HepG2 (cell line): ENCODE data around the gene VTI1B. TPM values are rescaled to one million over a fixed set of nuclear protein-coding genes. Genes with fewer than 3 reads are reported as not detected.

ENCODE experiments used
- AKAP8 ChIP-seq: sonication (generic); formaldehyde crosslinking; IDR thresholded peaks from 2 replicates; pipeline ENCODE4 v1.5.1; 2020; ENCODE audit warnings: mild to moderate bottlenecking, missing genetic modification reagents
- BATF2 ChIP-seq: sonication (generic); formaldehyde crosslinking; IDR thresholded peaks from 2 replicates; pipeline ENCODE4 v1.8.0; 2022; ENCODE audit warnings: mild to moderate bottlenecking, missing genetic modification reagents, moderate library complexity
- BCLAF1 ChIP-seq: fragments of 450-650 bp; IDR thresholded peaks from 2 replicates; pipeline ENCODE4 v1.6.1; 2017; ENCODE audit warnings: mild to moderate bottlenecking
- ETV5 ChIP-seq: IDR thresholded peaks from 2 replicates; pipeline ENCODE4 v1.6.1; 2018; ENCODE audit warnings: missing biosample characterization, missing genetic modification reagents, inconsistent platforms, borderline replicate concordance
- EZH2 ChIP-seq: conservative IDR thresholded peaks from 2 replicates; pipeline ENCODE4 v1.6.1; 2012; ENCODE audit warnings: mild to moderate bottlenecking, low read depth, low read length, moderate library complexity
- HDAC6 ChIP-seq: fragments of 200-600 bp; sonication (generic); IDR thresholded peaks from 2 replicates; pipeline ENCODE4 v1.7.0; 2017; ENCODE audit warnings: mild to moderate bottlenecking, antibody characterized with exemption, low read length, low read depth
- HNF1B ChIP-seq: sonication (generic); formaldehyde crosslinking; IDR thresholded peaks from 2 replicates; pipeline ENCODE4 v1.5.1; 2020; ENCODE audit warnings: mild to moderate bottlenecking, moderate library complexity, missing genetic modification reagents
- MAFF ChIP-seq: IDR thresholded peaks from 2 replicates; pipeline ENCODE4 v1.6.1; 2011; ENCODE audit warnings: low read depth, low read length, improper control_type of control experiment
- MED1 ChIP-seq: sonication (generic); formaldehyde crosslinking; IDR thresholded peaks from 2 replicates; pipeline ENCODE4 v1.4.0; 2020; ENCODE audit warnings: missing genetic modification reagents
- NR1H2 ChIP-seq: sonication (generic); formaldehyde crosslinking; IDR thresholded peaks from 2 replicates; pipeline ENCODE4 v1.8.1; 2022; ENCODE audit warnings: low read depth, missing genetic modification reagents, borderline replicate concordance
- NR2C2 ChIP-seq: sonication (generic); formaldehyde crosslinking; IDR thresholded peaks from 2 replicates; pipeline ENCODE4 v1.4.0; 2020; ENCODE audit warnings: missing genetic modification reagents, mild to moderate bottlenecking, moderate library complexity, borderline replicate concordance
- SKI ChIP-seq: fragments of 450-650 bp; IDR thresholded peaks from one replicate; pipeline ENCODE4 v1.6.1; 2018; ENCODE audit warnings: mild to moderate bottlenecking; ENCODE audit not compliant: partially characterized antibody
- TERF1 ChIP-seq: sonication (generic); formaldehyde crosslinking; IDR thresholded peaks from 2 replicates; pipeline ENCODE4 v1.8.0; 2022; ENCODE audit warnings: mild to moderate bottlenecking, missing genetic modification reagents, moderate library complexity
- ZBTB49 ChIP-seq: sonication (generic); formaldehyde crosslinking; IDR thresholded peaks from 2 replicates; pipeline ENCODE4 v1.4.0; 2020; ENCODE audit warnings: missing genetic modification reagents, borderline replicate concordance
- ZFP90 ChIP-seq: sonication (generic); formaldehyde crosslinking; IDR thresholded peaks from 2 replicates; pipeline ENCODE4 v1.8.0; 2022; ENCODE audit warnings: missing genetic modification reagents, mild to moderate bottlenecking, inconsistent platforms, borderline replicate concordance
- ZNF12 ChIP-seq: sonication (generic); formaldehyde crosslinking; IDR thresholded peaks from 2 replicates; pipeline ENCODE4 v1.5.0; 2020; ENCODE audit warnings: missing genetic modification reagents
- ZNF24 ChIP-seq: fragments of 450-650 bp; IDR thresholded peaks from 2 replicates; pipeline ENCODE4 v1.6.1; 2017; ENCODE audit warnings: antibody characterized with exemption, mild to moderate bottlenecking
- ZNF788 ChIP-seq: sonication (generic); formaldehyde crosslinking; IDR thresholded peaks from 2 replicates; pipeline ENCODE4 v1.5.0; 2020; ENCODE audit warnings: mild to moderate bottlenecking, missing genetic modification reagents, borderline replicate concordance
- polyA plus RNA-seq, 8 experiments: library from polyadenylated mRNA; depleted of rRNA in 3 of 8; stranded (reverse) in 7 of 8; unstranded in 1 of 8; fragments of >200 nt; fragmentation: Illumina TruSeq in 4 of 8; extraction: Trizol in 4 of 8; gene quantifications; 2 replicates each; pipeline versions ENCODE4 v1.2.1 to v1.2.3, GENCODE V29; 2011 to 2016; ENCODE audit warnings: low read depth in 4 of 8, missing spikeins in 1 of 8, mixed read lengths in 1 of 8; ENCODE audit not compliant: insufficient read depth in 1 of 8
- total RNA-seq, 5 experiments: library from RNA; depleted of rRNA; stranded (reverse); fragments of >200 nt; fragmentation: Illumina TruSeq; extraction: Trizol; gene quantifications; 2 replicates each; pipeline ENCODE4 v1.2.3, GENCODE V29; 2016; ENCODE audit warnings: low read depth in 1 of 5

VTI1B gene
- total and polyA plus RNA-seq, 2 of the 13 experiments (the other 11 are each of a cell fraction or from before 2014, with no cell fraction given): 39.0 to 103 TPM

GRCh38 chr14:67619446-67620216 is 54.8 kb downstream of the VTI1B start, which contains the start of gene ARG2 (continued):
- TF ChIP-seq TERF1 (CRISPR knock-in tag) (no peak), ETV5 (CRISPR knock-in tag) (peak; percentile 42; the same call in 1 of the 2 replicates), MAFF (no peak), ZFP90 (CRISPR knock-in tag) (0 out of 2 replicates have a peak, but pooled peaks have one; percentile 32), ZNF788 (CRISPR knock-in tag) (peak; percentile 74; the same call in 1 of the 2 replicates), HNF1B (CRISPR knock-in tag) (peak; percentile 89), ZNF24 (no peak), ZBTB49 (CRISPR knock-in tag) (no peak), NR1H2 (CRISPR knock-in tag) (no peak; the same call in 1 of the 2 replicates), HDAC6 (no peak), EZH2 (no peak), MED1 (CRISPR knock-in tag) (peak; percentile 57; the same call in 1 of the 2 replicates), SKI (peak; percentile 22), AKAP8 (0 out of 2 replicates have a peak, but pooled peaks have one; percentile 44), BCLAF1 (no peak), ZNF12 (no peak), NR2C2 (CRISPR knock-in tag) (0 out of 2 replicates have a peak, but pooled peaks have one; percentile 13), BATF2 (CRISPR knock-in tag) (no peak; the same call in 1 of the 2 replicates)
